Large intestine (tissue), 3 donors: Measurements from ENCODE around the gene MTMR11. TPM values are rescaled to one million over a fixed set of nuclear protein-coding genes. Genes with fewer than 3 reads are reported as not detected.
"Not testable (repeated sequence)": the region's sequence is repeated elsewhere in the genome, so short reads cannot be mapped to it uniquely, and the experiment has no call there.

Source experiments
- DNase-seq, 2 donors: peaks; one replicate each; pipeline versions ENCODE4 v3.0.0 to v3.0.0-alpha.2; 2013
- H3K27ac ChIP-seq: one replicate; pipeline ENCODE4 v1.5.1; 2013; ENCODE audit warnings: low read length
- H3K27me3 ChIP-seq: 2 replicates; pipeline ENCODE4 v1.6.1; 2013; ENCODE audit warnings: low read length; ENCODE audit not compliant: control insufficient read depth, insufficient read depth
- H3K36me3 ChIP-seq: 2 replicates; pipeline ENCODE4 v1.6.1; 2013; ENCODE audit warnings: low read length; ENCODE audit not compliant: control insufficient read depth, insufficient read depth
- H3K4me1 ChIP-seq: one replicate; pipeline ENCODE4 v1.6.1; 2013; ENCODE audit warnings: low read length; ENCODE audit not compliant: control insufficient read depth, insufficient read depth
- H3K4me3 ChIP-seq: one replicate; pipeline ENCODE4 v1.5.1; 2013; ENCODE audit warnings: low read length
- H3K9me3 ChIP-seq: one replicate; pipeline ENCODE4 v1.6.1; 2013; ENCODE audit warnings: mild to moderate bottlenecking, low read depth, low read length, moderate library complexity; ENCODE audit not compliant: control insufficient read depth
- WGBS: methylation state at CpG from one replicate; pipeline ENCODE4 v1.1.5; 2013; ENCODE audit warnings: low lambda C conversion rate; ENCODE audit not compliant: insufficient coverage; 5-methylcytosine and 5-hydroxymethylcytosine counted together
- polyA plus RNA-seq: library from polyadenylated mRNA; unstranded; fragments of 120-200 nt; gene quantifications from one replicate; pipeline ENCODE4 v1.2.1, GENCODE V29; 2013

The MTMR11 gene
- polyA plus RNA-seq, 1 donor = 170 TPM

DNA sequence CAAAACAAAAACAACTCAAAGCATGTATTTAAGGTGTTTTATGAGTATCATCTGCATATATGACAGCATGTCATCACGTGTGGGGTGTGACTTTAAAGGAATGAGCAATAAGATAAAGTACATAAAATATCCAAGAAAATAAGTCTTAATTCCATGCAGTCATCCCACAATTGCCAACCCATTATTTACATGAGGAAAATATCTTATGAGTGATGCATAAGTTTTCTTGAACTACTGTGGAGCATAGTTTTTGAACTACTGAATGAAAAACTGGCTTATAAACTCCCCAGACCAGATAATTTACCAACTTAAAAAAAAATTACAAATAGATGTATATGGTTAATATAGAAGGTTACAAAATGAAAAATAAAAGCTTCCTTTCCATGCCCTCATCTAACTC, 29.7 kb upstream of the MTMR11 start:
- H3K27me3 ChIP-seq = no peaks in the 10 kb centered on the region
- DNase-seq = no peak
- H3K9me3 ChIP-seq = no peaks in the 10 kb centered on the region
- 100% methylated on average over 1 of the region's 1 CpG for WGBS
- H3K4me1 ChIP-seq = no peaks in the 10 kb centered on the region
- no peak overlapping the region for H3K27ac ChIP-seq
- H3K4me3 ChIP-seq = no peak overlapping the region
- peaks cover 60% of the 10 kb centered on the region for H3K36me3 ChIP-seq

DNA sequence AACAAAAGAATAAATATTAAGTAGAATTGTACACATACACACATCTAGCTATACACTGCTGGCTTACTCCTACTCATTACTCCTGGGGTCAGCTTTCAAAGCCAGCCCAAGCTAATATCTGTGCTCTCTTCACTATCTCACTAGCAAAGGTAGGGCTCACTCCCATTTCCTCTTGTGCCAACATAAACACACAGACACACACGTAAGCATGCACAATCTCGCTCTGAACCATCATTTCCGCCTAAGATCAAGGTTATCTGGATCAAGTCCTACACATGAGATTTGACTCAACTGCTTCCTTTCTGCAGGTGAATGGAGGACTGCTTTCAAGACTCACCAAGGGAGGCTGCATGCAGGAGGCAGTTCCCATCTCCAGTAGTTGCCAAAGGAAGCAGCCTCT, 28.8 kb upstream of the MTMR11 start:
- no CpG with 5 or more reads among the region's 3 CpGs for WGBS
- peaks cover 58% of the 10 kb centered on the region for H3K36me3 ChIP-seq
- H3K27ac ChIP-seq = no peak overlapping the region
- no peaks in the 10 kb centered on the region for H3K4me1 ChIP-seq
- no peak overlapping the region for H3K4me3 ChIP-seq
- no peaks in the 10 kb centered on the region for H3K27me3 ChIP-seq
- DNase-seq = no peak
- no peaks in the 10 kb centered on the region for H3K9me3 ChIP-seq

DNA sequence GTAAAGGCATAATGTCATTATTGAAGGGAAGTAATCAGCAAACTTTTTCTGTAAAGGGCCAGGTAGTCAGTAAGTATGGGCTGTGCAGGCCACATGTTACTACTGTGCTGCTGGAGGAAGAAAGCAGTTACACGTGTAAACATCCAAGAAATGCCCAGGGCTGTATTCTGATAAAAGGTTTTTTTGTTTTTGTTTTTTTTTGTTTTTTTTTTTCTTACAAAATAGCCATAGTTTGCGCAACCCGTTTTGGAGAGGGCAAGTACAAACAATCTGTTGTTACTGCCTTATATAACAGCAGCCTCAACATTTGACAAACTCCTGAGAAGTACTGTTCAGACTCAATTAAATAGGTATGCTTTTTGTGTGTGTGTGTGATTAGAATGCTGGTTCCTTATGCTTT, 26.7 kb upstream of the MTMR11 start:
- DNase-seq = no peak
- Histone ChIP-seq H3K27ac (no peak overlapping the region), H3K9me3 (peaks cover under 1% of the 10 kb centered on the region), H3K27me3 (no peaks in the 10 kb centered on the region), H3K36me3 (peaks cover 60% of the 10 kb centered on the region), H3K4me3 (no peak overlapping the region), H3K4me1 (no peaks in the 10 kb centered on the region)
- 77% methylated on average over 3 of the region's 3 CpGs for WGBS

DNA sequence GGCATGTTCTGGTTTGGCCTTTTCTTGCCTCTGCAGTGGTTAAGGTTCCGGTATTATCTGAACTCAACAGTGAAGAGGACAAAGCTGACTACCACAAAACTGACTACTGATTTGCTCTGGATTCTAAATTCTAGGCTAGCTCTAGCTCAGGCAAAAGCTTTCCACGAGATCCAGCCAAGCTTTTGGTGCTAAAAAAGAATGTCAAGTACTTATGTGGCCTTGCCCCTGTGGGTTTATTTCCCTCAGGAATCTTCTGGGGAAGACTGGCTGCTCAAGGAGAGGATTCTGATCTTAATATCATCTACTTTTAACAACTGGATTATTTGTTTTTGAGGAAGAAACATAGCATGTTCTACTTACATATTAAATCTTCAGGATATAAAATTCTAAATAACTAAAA, 26.1 kb upstream of the MTMR11 start:
- peaks cover 66% of the 10 kb centered on the region for H3K36me3 ChIP-seq

DNA sequence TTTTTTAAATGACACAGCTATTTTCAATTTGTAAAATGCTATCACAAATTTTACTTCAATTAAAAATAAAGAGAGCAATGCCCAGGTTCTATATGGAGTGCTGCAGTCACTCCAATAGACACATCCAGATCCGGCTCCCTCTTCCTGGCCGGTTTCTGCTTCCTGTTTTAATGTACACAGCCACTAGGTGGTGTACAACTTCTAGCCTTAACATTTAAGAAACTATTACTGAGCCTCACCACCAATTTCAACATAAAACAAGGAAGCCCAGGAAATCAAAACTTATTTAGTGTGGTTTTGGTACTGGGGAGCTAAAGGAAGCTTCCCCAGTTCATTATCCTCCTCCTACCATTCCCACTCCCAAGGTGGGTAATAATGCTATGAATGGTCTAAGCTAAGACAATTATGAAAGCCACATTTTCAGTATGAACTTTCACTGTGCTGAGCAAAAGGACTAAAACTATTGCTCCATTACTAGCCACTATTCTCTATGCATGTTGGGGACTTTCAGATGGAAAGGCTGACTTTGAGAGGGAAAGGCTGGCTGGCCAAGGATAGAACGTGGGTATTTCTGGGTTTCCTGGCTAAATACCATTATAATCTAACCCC, 25.5 kb upstream of the MTMR11 start:
- H3K4me3 ChIP-seq = no peak overlapping the region
- peaks cover 65% of the 10 kb centered on the region for H3K36me3 ChIP-seq
- no peaks in the 10 kb centered on the region for H3K27me3 ChIP-seq
- H3K27ac ChIP-seq = no peak overlapping the region
- no peaks in the 10 kb centered on the region for H3K4me1 ChIP-seq
- WGBS = no CpG with 5 or more reads among the region's 3 CpGs
- DNase-seq = peak; percentile 68 to 74
- peaks cover 10% of the 10 kb centered on the region for H3K9me3 ChIP-seq

More for the DNA sequence above, 26.1 kb upstream of the MTMR11 start:
- no CpG with 5 or more reads among the region's 2 CpGs for WGBS
- no peaks in the 10 kb centered on the region for H3K4me1 ChIP-seq
- no peaks in the 10 kb centered on the region for H3K27me3 ChIP-seq
- H3K9me3 ChIP-seq = peaks cover 7% of the 10 kb centered on the region
- H3K27ac ChIP-seq = no peak overlapping the region
- no peak overlapping the region for H3K4me3 ChIP-seq
- no peak for DNase-seq

DNA sequence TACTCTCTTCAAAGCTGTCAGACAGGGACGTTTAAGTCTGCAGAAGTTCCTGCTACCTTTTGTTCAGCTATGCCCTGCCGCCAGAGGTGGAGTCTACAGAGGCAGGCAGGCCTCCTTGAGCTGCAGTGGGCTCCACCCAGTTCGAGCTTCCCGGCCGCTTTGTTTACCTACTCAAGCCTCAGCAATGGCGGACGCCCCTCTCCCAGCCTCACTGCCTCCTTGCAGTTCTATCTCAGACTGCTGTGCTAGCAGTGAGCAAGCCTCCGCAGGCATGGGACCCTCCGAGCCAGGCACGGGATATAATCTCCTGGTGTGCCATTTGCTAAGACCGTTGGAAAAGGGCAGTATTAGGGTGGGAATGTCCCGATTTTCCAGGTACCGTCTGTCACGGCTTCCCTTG, 20.9 kb upstream of the MTMR11 start:
- peaks cover 10% of the 10 kb centered on the region for H3K9me3 ChIP-seq
- peaks cover 33% of the 10 kb centered on the region for H3K36me3 ChIP-seq
- DNase-seq, H3K27ac ChIP-seq, H3K4me3 ChIP-seq, H3K4me1 ChIP-seq, H3K27me3 ChIP-seq: not testable (repeated sequence)
- WGBS = no CpG with 5 or more reads among the region's 14 CpGs

DNA sequence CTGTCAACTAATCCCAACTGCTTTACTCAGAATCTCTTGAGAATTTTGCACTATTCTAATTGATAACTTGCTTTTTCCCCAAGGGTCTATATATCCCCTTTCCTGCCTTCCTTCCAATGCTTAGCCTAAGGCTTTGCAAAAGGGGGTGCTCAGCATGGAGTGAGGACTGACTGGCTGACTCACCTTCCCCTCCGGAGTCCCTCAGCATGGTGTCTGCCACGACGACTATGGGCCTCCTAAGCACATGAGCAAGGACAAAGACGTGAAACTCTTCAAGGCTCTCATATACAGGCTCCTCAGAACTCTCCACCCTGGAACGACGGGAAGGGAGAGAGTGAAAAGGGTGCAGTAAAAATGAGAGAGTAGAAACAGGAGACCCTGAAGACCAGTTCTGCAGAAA, 13.2 kb upstream of the MTMR11 start:
- no peaks in the 10 kb centered on the region for H3K27me3 ChIP-seq
- H3K27ac ChIP-seq = no peak overlapping the region
- H3K4me3 ChIP-seq = no peak overlapping the region
- no CpG with 5 or more reads among the region's 6 CpGs for WGBS
- peaks cover 43% of the 10 kb centered on the region for H3K36me3 ChIP-seq
- H3K4me1 ChIP-seq = no peaks in the 10 kb centered on the region
- H3K9me3 ChIP-seq = no peaks in the 10 kb centered on the region
- DNase-seq = no peak

DNA sequence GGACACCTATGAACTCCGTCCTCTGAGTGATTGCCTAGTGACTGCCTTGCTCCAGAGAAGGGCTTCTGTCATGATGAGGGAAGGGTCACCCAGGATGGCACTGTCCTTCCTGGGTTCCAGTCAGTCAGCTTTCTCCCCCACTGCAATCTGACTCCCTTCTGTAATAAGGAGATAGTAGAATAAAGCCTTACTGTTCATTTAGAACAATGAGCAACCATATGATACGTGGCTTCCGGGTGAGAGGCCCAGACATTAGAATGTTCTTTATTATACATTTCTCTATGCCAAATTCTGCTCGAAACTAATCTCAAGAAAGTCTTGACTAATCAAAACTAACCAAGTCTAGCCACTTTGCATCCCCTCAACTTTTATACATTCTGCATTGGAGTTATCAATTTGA, 8.5 kb upstream of the MTMR11 start:
- Histone ChIP-seq H3K4me3 (no peak overlapping the region), H3K4me1 (peaks cover 10% of the 10 kb centered on the region), H3K27me3 (no peaks in the 10 kb centered on the region), H3K9me3 (no peaks in the 10 kb centered on the region), H3K27ac (no peak overlapping the region), H3K36me3 (peaks cover 53% of the 10 kb centered on the region)
- 87% methylated on average over 3 of the region's 4 CpGs for WGBS
- DNase-seq = no peak

DNA sequence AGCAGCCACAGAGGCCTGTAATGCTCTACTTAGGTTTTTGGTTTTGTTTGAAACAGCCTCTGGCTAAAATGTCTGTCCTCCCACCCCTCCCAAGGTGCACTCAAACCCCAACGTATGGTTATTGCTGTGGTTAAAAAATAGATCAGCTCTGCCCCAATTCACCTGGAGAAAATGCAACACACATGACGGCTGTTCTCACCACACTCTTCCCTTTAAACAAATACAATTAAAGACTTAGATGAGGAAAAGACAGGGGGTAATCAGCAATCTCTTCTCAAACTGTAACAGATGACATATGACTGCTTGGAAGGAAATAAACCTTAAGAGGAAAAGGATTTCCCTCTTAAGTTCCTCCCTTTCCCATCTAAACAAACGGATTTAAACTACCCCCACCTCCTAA, 6.2 kb upstream of the MTMR11 start:
- no peaks in the 10 kb centered on the region for H3K9me3 ChIP-seq
- H3K36me3 ChIP-seq = peaks cover 33% of the 10 kb centered on the region
- no peak overlapping the region for H3K4me3 ChIP-seq
- peaks cover 28% of the 10 kb centered on the region for H3K4me1 ChIP-seq
- no peak for DNase-seq
- H3K27ac ChIP-seq = peak overlapping the region; percentile 15
- H3K27me3 ChIP-seq = no peaks in the 10 kb centered on the region
- 60% methylated on average over 1 of the region's 3 CpGs for WGBS

DNA sequence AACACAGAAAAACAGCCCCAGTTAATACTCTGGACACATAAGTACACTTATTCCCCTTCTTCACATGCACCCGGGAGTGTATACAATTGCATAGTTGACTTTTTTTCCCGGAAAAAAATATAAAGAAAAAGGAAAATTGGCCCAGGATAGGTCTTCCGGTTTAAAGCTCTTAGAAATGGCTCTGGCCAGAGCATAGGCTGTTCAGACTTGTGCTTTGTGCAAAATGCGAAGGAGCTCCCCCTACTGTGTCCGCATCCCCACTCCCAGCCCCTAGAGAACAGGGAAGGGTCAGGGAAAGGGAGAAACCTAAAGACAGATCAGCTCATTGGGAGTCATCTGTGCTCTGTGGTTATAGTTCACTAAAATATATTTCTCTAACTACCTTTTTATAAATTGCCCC, 5.5 kb upstream of the MTMR11 start:
- H3K4me3 ChIP-seq = no peak overlapping the region
- H3K4me1 ChIP-seq = peaks cover 34% of the 10 kb centered on the region
- no CpG with 5 or more reads among the region's 5 CpGs for WGBS
- H3K9me3 ChIP-seq = no peaks in the 10 kb centered on the region
- H3K27ac ChIP-seq = peak overlapping the region; percentile 8
- peak; percentile 45 to 59 for DNase-seq
- no peaks in the 10 kb centered on the region for H3K27me3 ChIP-seq
- H3K36me3 ChIP-seq = peaks cover 27% of the 10 kb centered on the region

DNA sequence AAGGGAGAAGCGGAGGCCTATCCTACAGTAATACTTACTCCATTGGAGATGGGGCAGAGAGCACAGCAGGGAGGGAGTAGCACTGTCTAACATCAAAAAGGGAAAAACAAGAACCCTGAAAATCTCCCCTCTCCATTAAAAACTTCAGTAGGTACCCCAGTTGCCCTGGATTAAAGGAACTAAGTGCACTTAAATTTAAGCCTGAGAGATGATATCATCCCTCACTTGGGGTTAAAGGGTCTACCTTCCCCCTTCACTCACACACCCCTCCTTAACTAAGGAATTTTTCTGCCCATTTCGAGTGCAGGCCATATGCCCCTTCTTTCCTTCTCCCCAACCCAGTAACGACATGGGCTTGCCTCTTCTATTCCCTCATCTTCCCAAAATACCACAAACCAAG, 3.7 kb upstream of the MTMR11 start:
- no peak overlapping the region for H3K4me3 ChIP-seq
- WGBS = no CpG with 5 or more reads among the region's 3 CpGs
- H3K4me1 ChIP-seq = peaks cover 42% of the 10 kb centered on the region
- no peaks in the 10 kb centered on the region for H3K27me3 ChIP-seq
- H3K9me3 ChIP-seq = no peaks in the 10 kb centered on the region
- H3K27ac ChIP-seq = peak overlapping the region; percentile 92
- DNase-seq = no peak
- peaks cover 19% of the 10 kb centered on the region for H3K36me3 ChIP-seq
